HCT116 (cell line): Measurements from ENCODE around the gene DHODH. TPM values are rescaled to one million over a fixed set of nuclear protein-coding genes. Genes with fewer than 3 reads are reported as not detected.

Experiments used
- ATAC-seq: fragments of 200-7000 bp; cut with Tn5 transposase; 2 replicates; pipeline ENCODE4 v1.9.1; 2020; ENCODE audit warnings: mild to moderate bottlenecking, moderate library complexity
- BruUV-seq: library from RNA; stranded (reverse); fragments of 400-500 nt; replicated peaks from 2 replicates; lab custom pipeline; 2021; lab: Mats Ljungman, UMichigan
- CTCF ChIA-PET: fragments of 300-600 bp; sonication (Branson Sonifier 250); formaldehyde crosslinking; loops from one replicate; lab custom pipeline; 2021; ENCODE audit warnings: antibody characterized with exemption; lab: Charles Lee
- POLR2A ChIA-PET: fragments of 300-600, 350-600 bp; sonication (Branson Sonifier 250); formaldehyde crosslinking; loops from one replicate; lab custom pipeline; 2021; ENCODE audit warnings: antibody characterized with exemption; lab: Charles Lee
- RAD21 ChIA-PET, 2 experiments: fragments of 300-600 bp; sonication (Branson Sonifier 250); formaldehyde crosslinking; loops; one replicate each; lab custom pipeline; 2023; ENCODE audit warnings: low total read pairs in 2 of 2; ENCODE audit not compliant: uncharacterized antibody in 2 of 2, unreplicated experiment in 2 of 2, low non-redundant PET in 1 of 2; lab: Charles Lee
- DNase-seq: peaks from one replicate; pipeline ENCODE4 v3.0.0-alpha.2; 2010; ENCODE audit warnings: low read depth, low spot score
- H2AFZ ChIP-seq: fragments of 200-600 bp; shearing (Covaris generic), sonication (generic); 2 replicates; pipeline ENCODE4 v1.6.1; 2017; ENCODE audit warnings: low read depth, mixed run types, mixed read lengths, antibody characterized with exemption, low read length; ENCODE audit not compliant: poor library complexity, severe bottlenecking
- H3K27ac ChIP-seq: 2 replicates; pipeline ENCODE4 v1.5.1; 2012; ENCODE audit warnings: low read depth, low read length
- H3K27me3 ChIP-seq: fragments of 200-600 bp; sonication (generic); 2 replicates; pipeline ENCODE4 v1.6.1; 2016; ENCODE audit warnings: mixed run types, low read length, mixed read lengths; ENCODE audit not compliant: insufficient read depth
- H3K36me3 ChIP-seq, 2 experiments: fragments of 200-500 bp in 1 of 2; fragments of 200-600 bp in 1 of 2; sonication (Bioruptor generic) in 1 of 2; sonication (generic) in 1 of 2; 2 replicates each; pipeline versions ENCODE4 v1.5.1 to v1.6.1; 2014 to 2016; ENCODE audit warnings: low read length in 2 of 2, inconsistent platforms in 1 of 2, mixed read lengths in 1 of 2, mixed run types in 1 of 2; ENCODE audit not compliant: insufficient read depth in 2 of 2, control insufficient read depth in 1 of 2
- H3K4me1 ChIP-seq, 2 experiments: fragments of 200-600 bp in 1 of 2; sonication (generic) in 1 of 2; 2 replicates each; pipeline versions ENCODE4 v1.5.1 to v1.6.1; 2012 to 2017; ENCODE audit warnings: low read length in 2 of 2, inconsistent platforms in 1 of 2, mild to moderate bottlenecking in 1 of 2, mixed read lengths in 1 of 2, mixed run types in 1 of 2, moderate library complexity in 1 of 2; ENCODE audit not compliant: insufficient read depth in 2 of 2, control insufficient read depth in 1 of 2
- H3K4me2 ChIP-seq: fragments of 200-600 bp; sonication (generic); 2 replicates; pipeline ENCODE4 v1.6.1; 2017; ENCODE audit warnings: mixed run types, low read length, mixed read lengths
- H3K4me3 ChIP-seq, 2 experiments: fragments of 200-600 bp in 1 of 2; sonication (generic) in 1 of 2; replicated peaks in 1 of 2; 2 replicates each; pipeline ENCODE4 v1.5.1; 2011 to 2016; ENCODE audit warnings: low read length in 2 of 2, control low read depth in 1 of 2, low read depth in 1 of 2, mild to moderate bottlenecking in 1 of 2, mixed read lengths in 1 of 2, mixed run types in 1 of 2
- H3K79me2 ChIP-seq: fragments of 200-600 bp; sonication (generic); 2 replicates; pipeline ENCODE4 v1.6.1; 2017; ENCODE audit warnings: mild to moderate bottlenecking, mixed run types, low read length, moderate library complexity, mixed read lengths; ENCODE audit not compliant: insufficient read depth
- H3K9ac ChIP-seq: fragments of 200-600 bp; sonication (generic); 2 replicates; pipeline ENCODE4 v1.6.1; 2016; ENCODE audit warnings: low read length, mixed read lengths
- H3K9me2 ChIP-seq: fragments of 200-600 bp; sonication (generic), shearing (Covaris generic); 2 replicates; pipeline ENCODE4 v1.6.1; 2017; ENCODE audit warnings: mixed run types, mild to moderate bottlenecking, moderate library complexity; ENCODE audit not compliant: insufficient read depth
- H3K9me3 ChIP-seq, 2 experiments: fragments of 200-500 bp in 1 of 2; fragments of 200-600 bp in 1 of 2; sonication (Bioruptor generic) in 1 of 2; sonication (generic) in 1 of 2; 2 replicates each; pipeline ENCODE4 v1.6.1; 2014 to 2017; ENCODE audit warnings: low read length in 2 of 2, mixed read lengths in 2 of 2, inconsistent platforms in 1 of 2, low read depth in 1 of 2, mild to moderate bottlenecking in 1 of 2, mixed run types in 1 of 2, moderate library complexity in 1 of 2; ENCODE audit not compliant: control insufficient read depth in 1 of 2, insufficient read depth in 1 of 2
- H4K20me1 ChIP-seq: fragments of 200-600 bp; sonication (generic), shearing (Covaris generic); 2 replicates; pipeline ENCODE4 v1.6.1; 2017; ENCODE audit warnings: mixed run types, mild to moderate bottlenecking, moderate library complexity; ENCODE audit not compliant: insufficient read depth
- CEBPB ChIP-seq: IDR thresholded peaks from 2 replicates; pipeline ENCODE4 v1.6.1; 2012; ENCODE audit warnings: low read depth
- EGR1 ChIP-seq: IDR thresholded peaks from 2 replicates; pipeline ENCODE4 v1.6.1; 2012; ENCODE audit warnings: low read depth
- ELF1 ChIP-seq: IDR thresholded peaks from 2 replicates; pipeline ENCODE4 v1.6.1; 2012; ENCODE audit warnings: low read depth, borderline replicate concordance
- EZH2phosphoT487 ChIP-seq: fragments of 200-600 bp; IDR thresholded peaks from 2 replicates; pipeline ENCODE4 v1.6.1; 2018; ENCODE audit warnings: antibody characterized with exemption, borderline replicate concordance
- FOSL1 ChIP-seq: IDR thresholded peaks from 2 replicates; pipeline ENCODE4 v1.6.1; 2012; ENCODE audit warnings: low read depth
- JUND ChIP-seq: IDR thresholded peaks from 2 replicates; pipeline ENCODE4 v1.6.1; 2012
- MAX ChIP-seq: IDR thresholded peaks from 2 replicates; pipeline ENCODE4 v1.6.1; 2012
- POLR2A ChIP-seq: IDR thresholded peaks from 2 replicates; pipeline ENCODE4 v1.7.0; 2011; ENCODE audit warnings: borderline replicate concordance; ENCODE audit not compliant: insufficient read depth, insufficient read length; ENCODE audit errors: extremely low read depth
- POLR2AphosphoS5 ChIP-seq: IDR thresholded peaks from 2 replicates; pipeline ENCODE4 v1.6.1; 2011; ENCODE audit warnings: mild to moderate bottlenecking, low read depth, low read length, moderate library complexity
- SP1 ChIP-seq: IDR thresholded peaks from 2 replicates; pipeline ENCODE4 v1.6.1; 2012; ENCODE audit warnings: low read depth
- SRF ChIP-seq: IDR thresholded peaks from 2 replicates; pipeline ENCODE4 v1.6.1; 2012; ENCODE audit warnings: low read depth
- TCF7L2 ChIP-seq: IDR thresholded peaks from 2 replicates; pipeline ENCODE4 v1.7.0; 2011; ENCODE audit warnings: borderline replicate concordance, inconsistent platforms; ENCODE audit not compliant: insufficient read depth, insufficient read length; ENCODE audit errors: extremely low read depth
- YY1 ChIP-seq: IDR thresholded peaks from 2 replicates; pipeline ENCODE4 v1.6.1; 2011; ENCODE audit warnings: low read length, low read depth, moderate library complexity, mild to moderate bottlenecking; ENCODE audit not compliant: insufficient replicate concordance; ENCODE audit errors: extremely low read depth
- ZFX ChIP-seq: fragments of 450-650 bp; IDR thresholded peaks from 2 replicates; pipeline ENCODE4 v1.6.1; 2017
- ZNF274 ChIP-seq: fragments of 200-500 bp; sonication (Bioruptor generic); IDR thresholded peaks from 2 replicates; pipeline ENCODE4 v1.6.1; 2014; ENCODE audit warnings: mild to moderate bottlenecking, low read depth, low read length, inconsistent platforms
- intact Hi-C: fragments of 100-400 bp; cut with micrococcal nuclease; formaldehyde crosslinking; loops from 2 replicates; pipeline ENCODE4 v1.10.0; 2022
- total RNA-seq: library from RNA; stranded (reverse); gene quantifications from one replicate; pipeline ENCODE4 v1.2.1, GENCODE V29; 2021; ENCODE audit not compliant: unreplicated experiment
- TF ChIP-seq, protein P1 (sequence below), 3 experiments: fragments of 200-600 bp in 1 of 3; sonication (generic) in 1 of 3; IDR thresholded peaks in 2 of 3; conservative IDR thresholded peaks in 1 of 3; 2 replicates each; pipeline ENCODE4 v1.5.1; 2012 to 2017; ENCODE audit warnings: low read depth in 2 of 3, low read length in 2 of 3, antibody characterized with exemption in 1 of 3, borderline replicate concordance in 1 of 3, control low read depth in 1 of 3, mild to moderate bottlenecking in 1 of 3, mixed read lengths in 1 of 3, mixed run types in 1 of 3, moderate library complexity in 1 of 3; ENCODE audit not compliant: insufficient read depth in 1 of 3
- TF ChIP-seq, protein P2 (sequence below): IDR thresholded peaks from 2 replicates; pipeline ENCODE4 v1.6.1; 2012; ENCODE audit warnings: low read depth

Gene DHODH
- total RNA-seq, 1 experiment from 2014 or later, result 22.1 TPM

GRCh38 chr16:72042157-72042660 lies 33.7 kb downstream of the DHODH start:
- H3K36me3 ChIP-seq, result no peaks in the 10 kb centered on the region
- RAD21 ChIA-PET, result no interaction called here
- intact Hi-C loops, result no loop called here
- no peak for TF ChIP-seq JUND
- TF ChIP-seq ZFX, result no peak
- no peak for TF ChIP-seq SP1
- TF ChIP-seq CEBPB, result no peak
- no peak for TF ChIP-seq EGR1
- TF ChIP-seq, protein P1, sequence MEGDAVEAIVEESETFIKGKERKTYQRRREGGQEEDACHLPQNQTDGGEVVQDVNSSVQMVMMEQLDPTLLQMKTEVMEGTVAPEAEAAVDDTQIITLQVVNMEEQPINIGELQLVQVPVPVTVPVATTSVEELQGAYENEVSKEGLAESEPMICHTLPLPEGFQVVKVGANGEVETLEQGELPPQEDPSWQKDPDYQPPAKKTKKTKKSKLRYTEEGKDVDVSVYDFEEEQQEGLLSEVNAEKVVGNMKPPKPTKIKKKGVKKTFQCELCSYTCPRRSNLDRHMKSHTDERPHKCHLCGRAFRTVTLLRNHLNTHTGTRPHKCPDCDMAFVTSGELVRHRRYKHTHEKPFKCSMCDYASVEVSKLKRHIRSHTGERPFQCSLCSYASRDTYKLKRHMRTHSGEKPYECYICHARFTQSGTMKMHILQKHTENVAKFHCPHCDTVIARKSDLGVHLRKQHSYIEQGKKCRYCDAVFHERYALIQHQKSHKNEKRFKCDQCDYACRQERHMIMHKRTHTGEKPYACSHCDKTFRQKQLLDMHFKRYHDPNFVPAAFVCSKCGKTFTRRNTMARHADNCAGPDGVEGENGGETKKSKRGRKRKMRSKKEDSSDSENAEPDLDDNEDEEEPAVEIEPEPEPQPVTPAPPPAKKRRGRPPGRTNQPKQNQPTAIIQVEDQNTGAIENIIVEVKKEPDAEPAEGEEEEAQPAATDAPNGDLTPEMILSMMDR (IDR thresholded peaks at IDR 0.05 in 2 of 3, conservative IDR thresholded peaks at IDR 0.05 in 1 of 3; ENCODE audit: borderline replicate concordance in 1 of 3, insufficient read depth in 1 of 3, low read depth in 2 of 3, low read length in 2 of 3), result no peak
- no peak for TF ChIP-seq ZNF274
- TF ChIP-seq SRF, result no peak
- TF ChIP-seq POLR2A, result no peak
- TF ChIP-seq YY1, result no peak
- TF ChIP-seq MAX, result no peak
- TF ChIP-seq, protein P2, sequence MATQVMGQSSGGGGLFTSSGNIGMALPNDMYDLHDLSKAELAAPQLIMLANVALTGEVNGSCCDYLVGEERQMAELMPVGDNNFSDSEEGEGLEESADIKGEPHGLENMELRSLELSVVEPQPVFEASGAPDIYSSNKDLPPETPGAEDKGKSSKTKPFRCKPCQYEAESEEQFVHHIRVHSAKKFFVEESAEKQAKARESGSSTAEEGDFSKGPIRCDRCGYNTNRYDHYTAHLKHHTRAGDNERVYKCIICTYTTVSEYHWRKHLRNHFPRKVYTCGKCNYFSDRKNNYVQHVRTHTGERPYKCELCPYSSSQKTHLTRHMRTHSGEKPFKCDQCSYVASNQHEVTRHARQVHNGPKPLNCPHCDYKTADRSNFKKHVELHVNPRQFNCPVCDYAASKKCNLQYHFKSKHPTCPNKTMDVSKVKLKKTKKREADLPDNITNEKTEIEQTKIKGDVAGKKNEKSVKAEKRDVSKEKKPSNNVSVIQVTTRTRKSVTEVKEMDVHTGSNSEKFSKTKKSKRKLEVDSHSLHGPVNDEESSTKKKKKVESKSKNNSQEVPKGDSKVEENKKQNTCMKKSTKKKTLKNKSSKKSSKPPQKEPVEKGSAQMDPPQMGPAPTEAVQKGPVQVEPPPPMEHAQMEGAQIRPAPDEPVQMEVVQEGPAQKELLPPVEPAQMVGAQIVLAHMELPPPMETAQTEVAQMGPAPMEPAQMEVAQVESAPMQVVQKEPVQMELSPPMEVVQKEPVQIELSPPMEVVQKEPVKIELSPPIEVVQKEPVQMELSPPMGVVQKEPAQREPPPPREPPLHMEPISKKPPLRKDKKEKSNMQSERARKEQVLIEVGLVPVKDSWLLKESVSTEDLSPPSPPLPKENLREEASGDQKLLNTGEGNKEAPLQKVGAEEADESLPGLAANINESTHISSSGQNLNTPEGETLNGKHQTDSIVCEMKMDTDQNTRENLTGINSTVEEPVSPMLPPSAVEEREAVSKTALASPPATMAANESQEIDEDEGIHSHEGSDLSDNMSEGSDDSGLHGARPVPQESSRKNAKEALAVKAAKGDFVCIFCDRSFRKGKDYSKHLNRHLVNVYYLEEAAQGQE, result no peak
- no peak for TF ChIP-seq FOSL1
- TF ChIP-seq ELF1, result no peak
- no peak for TF ChIP-seq EZH2phosphoT487
- no peak for TF ChIP-seq POLR2AphosphoS5
- no peak for TF ChIP-seq TCF7L2
- TF ChIP-seq, all 23 proteins: peak for 0
- H3K9me2 ChIP-seq, result no peaks in the 10 kb centered on the region
- ChIA-PET POLR2A (no interaction called here), CTCF (no interaction called here)
- no peak for DNase-seq
- no peak overlapping the region for H3K9ac ChIP-seq
- H3K79me2 ChIP-seq, result no peaks in the 10 kb centered on the region
- no peak overlapping the region for H3K27ac ChIP-seq
- no TSS peak for BruUV-seq
- H3K4me2 ChIP-seq, result no peak overlapping the region
- no peak for ATAC-seq
- no peak overlapping the region for H2AFZ ChIP-seq
- H4K20me1 ChIP-seq, result no peaks in the 10 kb centered on the region
- no peak overlapping the region for H3K4me3 ChIP-seq
- no peaks in the 10 kb centered on the region for H3K27me3 ChIP-seq
- H3K4me1 ChIP-seq, result no peaks in the 10 kb centered on the region
- H3K9me3 ChIP-seq, result no peaks in the 10 kb centered on the region
